Fibroblast of mammary gland (primary cell): Measurements from ENCODE around the gene CYB561D1.

Experiments
- DNase-seq: peaks from one replicate; pipeline ENCODE4 v3.0.0-alpha.2; 2010; ENCODE audit warnings: low read depth
- H3K4me3 ChIP-seq: 2 replicates; pipeline ENCODE4 v1.5.1; 2011; ENCODE audit warnings: low read depth, mild to moderate bottlenecking, low read length, moderate library complexity; ENCODE audit not compliant: control insufficient read depth
- TF ChIP-seq, protein P1 (sequence below): conservative IDR thresholded peaks from 2 replicates; pipeline ENCODE4 v1.5.1; 2011; ENCODE audit warnings: low read depth, low read length, inconsistent platforms; ENCODE audit not compliant: control insufficient read depth, insufficient read depth

CYB561D1 gene

GRCh38 chr1:109466125-109466451, 27.8 kb upstream of the CYB561D1 start:
- peak overlapping the region; percentile 48 for H3K4me3 ChIP-seq
- TF ChIP-seq, protein P1, sequence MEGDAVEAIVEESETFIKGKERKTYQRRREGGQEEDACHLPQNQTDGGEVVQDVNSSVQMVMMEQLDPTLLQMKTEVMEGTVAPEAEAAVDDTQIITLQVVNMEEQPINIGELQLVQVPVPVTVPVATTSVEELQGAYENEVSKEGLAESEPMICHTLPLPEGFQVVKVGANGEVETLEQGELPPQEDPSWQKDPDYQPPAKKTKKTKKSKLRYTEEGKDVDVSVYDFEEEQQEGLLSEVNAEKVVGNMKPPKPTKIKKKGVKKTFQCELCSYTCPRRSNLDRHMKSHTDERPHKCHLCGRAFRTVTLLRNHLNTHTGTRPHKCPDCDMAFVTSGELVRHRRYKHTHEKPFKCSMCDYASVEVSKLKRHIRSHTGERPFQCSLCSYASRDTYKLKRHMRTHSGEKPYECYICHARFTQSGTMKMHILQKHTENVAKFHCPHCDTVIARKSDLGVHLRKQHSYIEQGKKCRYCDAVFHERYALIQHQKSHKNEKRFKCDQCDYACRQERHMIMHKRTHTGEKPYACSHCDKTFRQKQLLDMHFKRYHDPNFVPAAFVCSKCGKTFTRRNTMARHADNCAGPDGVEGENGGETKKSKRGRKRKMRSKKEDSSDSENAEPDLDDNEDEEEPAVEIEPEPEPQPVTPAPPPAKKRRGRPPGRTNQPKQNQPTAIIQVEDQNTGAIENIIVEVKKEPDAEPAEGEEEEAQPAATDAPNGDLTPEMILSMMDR, result no peak
- DNase-seq, result peak; percentile 5

GRCh38 chr1:109466452-109467300, 27.2 kb upstream of the CYB561D1 start, which contains the start of gene SYPL2:
SYPL2 (plus strand) TSS chr1:109466546; CDS start chr1:109466844, 298 bp downstream.
- peak within 1 kb of the TSS; percentile 48 for H3K4me3 ChIP-seq
- peak; percentile 20 for DNase-seq
- TF ChIP-seq, protein P1, result no peak

DNA sequence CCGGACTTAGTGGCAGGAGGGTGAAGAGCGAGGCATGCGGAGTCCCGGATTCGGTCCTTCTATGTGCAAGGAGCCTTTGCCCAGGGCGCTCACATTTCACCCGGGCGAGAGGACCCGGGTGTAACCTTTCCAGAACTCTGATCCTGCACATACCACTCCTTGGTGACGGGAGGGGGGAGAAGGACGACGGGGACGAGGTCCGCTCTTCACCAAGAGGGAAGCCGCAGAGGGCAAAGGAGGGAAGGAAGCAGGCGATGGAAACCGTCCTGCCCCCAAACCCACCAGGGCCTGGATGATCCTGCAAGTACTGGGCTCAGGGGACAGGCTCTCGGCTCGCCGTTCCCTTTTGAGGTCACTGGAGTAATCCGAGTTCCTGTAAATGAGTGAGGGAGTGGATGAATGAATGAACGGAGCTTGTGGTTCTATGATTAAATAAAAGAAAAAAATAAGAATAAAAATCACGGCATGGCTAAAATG, 26.6 kb upstream of the CYB561D1 start:
- no peak overlapping the region for H3K4me3 ChIP-seq
- TF ChIP-seq, protein P1, result no peak
- DNase-seq, result no peak

DNA sequence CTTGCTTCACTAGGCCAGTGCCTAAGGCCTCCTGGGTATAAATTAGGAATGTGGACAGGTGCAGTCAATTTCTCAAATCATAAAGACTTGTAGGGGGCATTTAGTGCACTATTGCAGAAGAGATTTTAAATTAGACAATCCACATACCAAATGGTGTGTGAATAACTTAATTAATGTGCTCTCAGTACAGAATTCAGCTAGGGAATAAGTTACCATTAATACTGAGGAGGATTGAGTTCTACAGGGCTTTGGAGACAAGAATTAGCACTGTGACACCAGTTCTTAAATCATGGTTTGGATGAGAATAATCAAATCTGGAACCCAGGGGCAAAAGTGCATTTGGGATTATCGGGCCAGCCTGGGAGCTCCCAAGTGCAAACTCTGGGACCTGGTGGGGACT, 25.8 kb upstream of the CYB561D1 start:
- TF ChIP-seq, protein P1, result no peak
- H3K4me3 ChIP-seq, result no peak overlapping the region
- DNase-seq, result no peak

- DNase-seq, result no peak
- no peak overlapping the region for H3K4me3 ChIP-seq
- TF ChIP-seq, protein P1, result no peak
Measured at GRCh38 chr1:109468903-109469302, 25.0 kb upstream of the CYB561D1 start.

GRCh38 chr1:109470245-109470644, 23.6 kb upstream of the CYB561D1 start:
- H3K4me3 ChIP-seq, result no peak overlapping the region
- TF ChIP-seq, protein P1, result no peak
- no peak for DNase-seq
